Measurements from ENCODE around the gene BTF3.

GRCh38 chr5:73493421-73493820 is 4.8 kb upstream of the BTF3 start:
- TF ChIP-seq SUZ12 (IDR thresholded peaks at IDR 0.05), result no peak
- no peak for TF ChIP-seq CTBP1 (IDR thresholded peaks at IDR 0.05; ENCODE audit: borderline replicate concordance)
- no peak for TF ChIP-seq SP1 (IDR thresholded peaks at IDR 0.05)
- no peak for TF ChIP-seq FOXA1 (IDR thresholded peaks at IDR 0.05)
- TF ChIP-seq FOXM1 (IDR thresholded peaks at IDR 0.05; ENCODE audit: borderline replicate concordance), result no peak
- TF ChIP-seq PKNOX1 (IDR thresholded peaks at IDR 0.05), result no peak
- no peak for TF ChIP-seq FOXK2 (IDR thresholded peaks at IDR 0.05)
- TF ChIP-seq LEF1 (IDR thresholded peaks at IDR 0.05; ENCODE audit: borderline replicate concordance), result no peak
- TF ChIP-seq BHLHE40 (IDR thresholded peaks at IDR 0.05; ENCODE audit: borderline replicate concordance), result no peak
